ENCODE results near the gene FBXL22.

- TF ChIP-seq POLR2AphosphoS5 (IDR thresholded peaks at IDR 0.05; ENCODE audit: low read depth, low read length) (no peak), REST (IDR thresholded peaks at IDR 0.05; ENCODE audit: insufficient read depth in 1 of 2, low read depth in 2 of 2, low read length in 2 of 2) (no peak), TAF1 (IDR thresholded peaks at IDR 0.05; ENCODE audit: borderline replicate concordance, insufficient read depth, low read length) (no peak)
These were observed 36.3 kb upstream of the FBXL22 start for GRCh38 chr15:63560741-63561448.

Measured in PFSK-1 (cell line).